ENCODE measurements around the gene HAO2.

- TF ChIP-seq POU2F2 (IDR thresholded peaks at IDR 0.05; ENCODE audit: low read depth, low read length) (no peak), POLR2AphosphoS5 (IDR thresholded peaks at IDR 0.05; ENCODE audit: low read depth, low read length) (no peak)
Measured at GRCh38 chr1:119372503-119373086, 4.0 kb downstream of the HAO2 start.
